Trophoblast cell (in vitro differentiated cells and primary cell): ENCODE results near the gene RDH13.

Source experiments
- DNase-seq, 2 donors: peaks; one replicate each; pipeline ENCODE4 v3.0.0-alpha.2; 2016
- H2AFZ ChIP-seq: 2 replicates; pipeline ENCODE4 v1.6.1; 2013; ENCODE audit warnings: low read length, moderate library complexity, mild to moderate bottlenecking; ENCODE audit not compliant: insufficient read depth, poor library complexity
- H2AK5ac ChIP-seq: 2 replicates; pipeline ENCODE4 v1.6.1; 2013; ENCODE audit warnings: mild to moderate bottlenecking, low read length
- H2BK120ac ChIP-seq: 2 replicates; pipeline ENCODE4 v1.6.1; 2013; ENCODE audit warnings: low read length, mild to moderate bottlenecking, moderate library complexity; ENCODE audit not compliant: insufficient read depth, poor library complexity
- H2BK12ac ChIP-seq: 2 replicates; pipeline ENCODE4 v1.6.1; 2013; ENCODE audit warnings: mild to moderate bottlenecking, low read length, moderate library complexity
- H2BK5ac ChIP-seq: 2 replicates; pipeline ENCODE4 v1.6.1; 2013; ENCODE audit warnings: low read length, low read depth, moderate library complexity, mild to moderate bottlenecking; ENCODE audit not compliant: poor library complexity
- H3K14ac ChIP-seq: 2 replicates; pipeline ENCODE4 v1.6.1; 2013; ENCODE audit warnings: mild to moderate bottlenecking, low read length
- H3K18ac ChIP-seq: 2 replicates; pipeline ENCODE4 v1.6.1; 2013; ENCODE audit warnings: mild to moderate bottlenecking, low read length
- H3K23ac ChIP-seq: 2 replicates; pipeline ENCODE4 v1.6.1; 2013; ENCODE audit warnings: low read length
- H3K27ac ChIP-seq: 2 replicates; pipeline ENCODE4 v1.5.1; 2013; ENCODE audit warnings: low read depth, mild to moderate bottlenecking, inconsistent platforms, low read length, moderate library complexity
- H3K27me3 ChIP-seq: 2 replicates; pipeline ENCODE4 v1.6.1; 2013; ENCODE audit warnings: inconsistent platforms, mild to moderate bottlenecking, low read length, moderate library complexity; ENCODE audit not compliant: insufficient read depth
- H3K36me3 ChIP-seq, 2 experiments: 1 replicate in 1 of 2; 2 replicates in 1 of 2; pipeline ENCODE4 v1.6.1; 2013; ENCODE audit warnings: low read length in 2 of 2, mild to moderate bottlenecking in 2 of 2, moderate library complexity in 1 of 2; ENCODE audit not compliant: insufficient read depth in 2 of 2, control insufficient read depth in 1 of 2
- H3K4ac ChIP-seq: 2 replicates; pipeline ENCODE4 v1.6.1; 2013; ENCODE audit warnings: low read depth, mild to moderate bottlenecking, low read length, moderate library complexity
- H3K4me1 ChIP-seq, 2 experiments: 1 replicate in 1 of 2; 2 replicates in 1 of 2; pipeline ENCODE4 v1.6.1; 2013; ENCODE audit warnings: low read length in 2 of 2, mild to moderate bottlenecking in 2 of 2, moderate library complexity in 1 of 2; ENCODE audit not compliant: insufficient read depth in 2 of 2, control insufficient read depth in 1 of 2
- H3K4me2 ChIP-seq: 2 replicates; pipeline ENCODE4 v1.6.1; 2013; ENCODE audit warnings: inconsistent platforms, mild to moderate bottlenecking, low read length, moderate library complexity
- H3K4me3 ChIP-seq: 2 replicates; pipeline ENCODE4 v1.5.1; 2013; ENCODE audit warnings: mild to moderate bottlenecking, low read depth, low read length, inconsistent platforms
- H3K79me1 ChIP-seq: one replicate; pipeline ENCODE4 v1.6.1; 2013; ENCODE audit warnings: low read length
- H3K79me2 ChIP-seq: 2 replicates; pipeline ENCODE4 v1.6.1; 2013; ENCODE audit warnings: low read length, mild to moderate bottlenecking; ENCODE audit not compliant: control insufficient read depth, insufficient read depth, poor library complexity
- H3K9ac ChIP-seq: 2 replicates; pipeline ENCODE4 v1.6.1; 2013; ENCODE audit warnings: mild to moderate bottlenecking, low read length
- H3K9me3 ChIP-seq: 2 replicates; pipeline ENCODE4 v1.6.1; 2013; ENCODE audit warnings: low read depth, mild to moderate bottlenecking, control low read depth, inconsistent platforms, low read length; ENCODE audit not compliant: insufficient read depth
- H4K12ac ChIP-seq: 2 replicates; pipeline ENCODE4 v1.6.1; 2013; ENCODE audit warnings: low read depth, mild to moderate bottlenecking, low read length, moderate library complexity
- H4K8ac ChIP-seq: 2 replicates; pipeline ENCODE4 v1.6.1; 2013; ENCODE audit warnings: low read depth, mild to moderate bottlenecking, low read length, moderate library complexity
- H4K91ac ChIP-seq: one replicate; pipeline ENCODE4 v1.6.1; 2013; ENCODE audit warnings: low read depth, mild to moderate bottlenecking, low read length, moderate library complexity
- WGBS: extraction: QIAGEN DNeasy Blood & Tissue Kit; methylation state at CpG from one replicate; pipeline ENCODE4 v1.1.7; 2013; ENCODE audit warnings: missing lambda C conversion rate; ENCODE audit not compliant: insufficient read length, insufficient coverage; ENCODE audit errors: extremely low coverage; 5-methylcytosine and 5-hydroxymethylcytosine counted together

Gene RDH13

GRCh38 chr19:55096061-55096701 is 33.2 kb upstream of the RDH13 start:
- Histone ChIP-seq H3K27me3 (no peaks in the 10 kb centered on the region), H3K79me1 (no peaks in the 10 kb centered on the region), H3K18ac (no peak overlapping the region), H2BK12ac (no peak overlapping the region), H4K8ac (no peak overlapping the region), H3K36me3 (peaks cover 53 to 54% of the 10 kb centered on the region in 2 experiments), H3K4me2 (no peak overlapping the region), H3K79me2 (no peaks in the 10 kb centered on the region), H2BK120ac (no peak overlapping the region), H4K91ac (no peak overlapping the region), H4K12ac (no peak overlapping the region), H3K9ac (no peak overlapping the region), H2AFZ (no peak overlapping the region), H2BK5ac (no peak overlapping the region), H3K23ac (no peak overlapping the region), H3K9me3 (no peaks in the 10 kb centered on the region), H3K27ac (no peak overlapping the region), H3K4me3 (no peak overlapping the region), H2AK5ac (no peak overlapping the region), H3K4ac (no peak overlapping the region), H3K4me1 (peaks cover 0 to 2% of the 10 kb centered on the region in 2 experiments), H3K14ac (no peak overlapping the region)
- WGBS: no CpG with 5 or more reads among the region's 23 CpGs
- no peak for DNase-seq

- Histone ChIP-seq H3K18ac (no peak overlapping the region), H4K91ac (no peak overlapping the region), H3K4me2 (no peak overlapping the region), H2BK12ac (no peak overlapping the region), H3K4ac (no peak overlapping the region), H3K23ac (no peak overlapping the region), H3K14ac (no peak overlapping the region), H2BK5ac (no peak overlapping the region), H3K27ac (no peak overlapping the region), H3K79me1 (no peaks in the 10 kb centered on the region), H3K4me3 (no peak overlapping the region), H2BK120ac (no peak overlapping the region), H3K79me2 (no peaks in the 10 kb centered on the region), H2AK5ac (no peak overlapping the region), H4K12ac (no peak overlapping the region), H3K9ac (no peak overlapping the region), H4K8ac (no peak overlapping the region), H3K27me3 (no peaks in the 10 kb centered on the region), H3K9me3 (no peaks in the 10 kb centered on the region), H2AFZ (no peak overlapping the region), H3K36me3 (peaks cover 56 to 59% of the 10 kb centered on the region in 2 experiments), H3K4me1 (peaks cover 0 to 2% of the 10 kb centered on the region in 2 experiments)
- no CpG with 5 or more reads among the region's 23 CpGs for WGBS
- no peak for DNase-seq
Observed at GRCh38 chr19:55095260-55096060, 32.5 kb upstream of the RDH13 start.

GRCh38 chr19:55094456-55095259 is 31.7 kb upstream of the RDH13 start:
- Histone ChIP-seq H3K23ac (no peak overlapping the region), H3K4me1 (peaks cover 0 to 2% of the 10 kb centered on the region in 2 experiments), H3K4me3 (no peak overlapping the region), H2BK5ac (no peak overlapping the region), H3K18ac (no peak overlapping the region), H4K8ac (no peak overlapping the region), H3K14ac (no peak overlapping the region), H4K12ac (no peak overlapping the region), H2BK120ac (no peak overlapping the region), H3K4ac (no peak overlapping the region), H3K79me2 (no peaks in the 10 kb centered on the region), H3K4me2 (no peak overlapping the region), H2AFZ (no peak overlapping the region), H3K27ac (no peak overlapping the region), H2BK12ac (no peak overlapping the region), H3K79me1 (no peaks in the 10 kb centered on the region), H2AK5ac (no peak overlapping the region), H4K91ac (no peak overlapping the region), H3K9ac (no peak overlapping the region), H3K27me3 (no peaks in the 10 kb centered on the region), H3K36me3 (peaks cover 57% of the 10 kb centered on the region in 2 experiments), H3K9me3 (no peaks in the 10 kb centered on the region)
- no peak for DNase-seq
- WGBS: no CpG with 5 or more reads among the region's 32 CpGs

GRCh38 chr19:55092423-55093318 is 29.7 kb upstream of the RDH13 start:
- no peak overlapping the region for H2BK120ac ChIP-seq
- H3K79me1 ChIP-seq: no peaks in the 10 kb centered on the region
- no peaks in the 10 kb centered on the region for H3K9me3 ChIP-seq
- H3K9ac ChIP-seq: no peak overlapping the region
- H4K8ac ChIP-seq: no peak overlapping the region
- H2AK5ac ChIP-seq: no peak overlapping the region
- H3K36me3 ChIP-seq: peaks cover 51 to 54% of the 10 kb centered on the region in 2 experiments
- no peak overlapping the region for H3K27ac ChIP-seq
- no peak overlapping the region for H3K4me2 ChIP-seq
- H3K4me3 ChIP-seq: no peak overlapping the region
- H3K4me1 ChIP-seq: peaks cover 2 to 4% of the 10 kb centered on the region in 2 experiments
- WGBS: no CpG with 5 or more reads among the region's 49 CpGs
- H2BK5ac ChIP-seq: no peak overlapping the region
- no peak overlapping the region for H3K23ac ChIP-seq
- no peak overlapping the region for H3K14ac ChIP-seq
- no peaks in the 10 kb centered on the region for H3K79me2 ChIP-seq
- H3K27me3 ChIP-seq: no peaks in the 10 kb centered on the region
- no peak overlapping the region for H3K18ac ChIP-seq
- no peak for DNase-seq
- no peak overlapping the region for H3K4ac ChIP-seq
- H4K12ac ChIP-seq: no peak overlapping the region
- no peak overlapping the region for H4K91ac ChIP-seq
- no peak overlapping the region for H2BK12ac ChIP-seq
- no peak overlapping the region for H2AFZ ChIP-seq
